ENCODE measurements around the gene MBNL2. TPM values are rescaled to one million over a fixed set of nuclear protein-coding genes. Genes with fewer than 3 reads are reported as not detected.
A peak's percentile ranks its signal among the peaks of the same experiment; 100 is the strongest.

The MBNL2 gene
- total and polyA plus RNA-seq, 5 donors from 2014 or later = 15.6 to 37.2 (median 17.6) TPM

DNA sequence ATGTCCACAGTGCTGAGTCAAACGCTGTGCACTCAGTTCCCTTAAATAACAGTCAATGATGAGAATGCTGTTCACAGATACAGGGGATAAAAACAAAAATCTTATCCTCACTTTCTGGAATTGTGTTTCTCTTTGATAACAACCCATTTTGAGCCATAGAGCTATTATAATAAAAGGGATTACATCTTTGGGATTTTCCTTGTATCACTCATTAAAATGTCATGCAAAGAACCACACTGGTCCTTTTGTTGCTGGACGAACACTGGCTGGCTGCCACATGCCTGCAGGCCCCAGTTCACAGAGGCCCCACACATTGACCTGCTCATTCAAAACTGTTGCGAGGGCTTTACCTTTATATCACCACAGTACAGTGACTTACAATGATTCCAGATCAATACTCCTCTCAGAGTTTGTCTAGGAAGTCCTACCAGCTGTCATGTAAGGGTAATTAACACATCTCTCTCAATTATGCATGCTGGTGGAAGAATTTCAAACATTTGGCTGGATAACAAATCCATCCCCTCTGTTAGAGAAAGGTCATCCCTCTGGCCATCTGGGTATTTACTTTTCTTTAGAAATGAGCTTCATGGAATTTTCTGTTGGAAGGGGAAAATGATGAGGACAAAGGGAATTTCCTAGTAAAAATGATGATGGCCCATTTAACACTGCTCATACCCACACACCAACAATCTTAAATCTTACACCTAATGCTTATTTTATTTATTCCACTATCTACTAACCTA lies 85.9 kb downstream of the MBNL2 start:
- Mint-ChIP-seq H3K36me3 (peaks cover 26% of the 10 kb centered on the region), H3K27me3 (no peaks in the 10 kb centered on the region), H3K4me3 (no peak overlapping the region), H3K27ac (no peak overlapping the region), H3K9me3 (peaks cover 0 to 2% (median 0%) of the 10 kb centered on the region in 7 donors), H3K4me1 (peaks cover 12 to 26% (median 20%) of the 10 kb centered on the region in 4 donors)
- DNase-seq (no peak), ATAC-seq (ENCODE audit: low read depth in 2 of 2) (no peak)
- no peaks in the 10 kb centered on the region for H3K9me3 ChIP-seq (ENCODE audit: control insufficient read depth in 2 of 2, low read length in 2 of 2)
- H3K4me1 ChIP-seq (ENCODE audit: control insufficient read depth, insufficient read depth, low read length, poor library complexity, severe bottlenecking) = no peaks in the 10 kb centered on the region
- no peaks in the 10 kb centered on the region for H3K36me3 ChIP-seq (ENCODE audit: control insufficient read depth, insufficient read depth, low read length)
- no peak overlapping the region for H3K27ac ChIP-seq (ENCODE audit: insufficient read depth, low read length, poor library complexity, severe bottlenecking)
- no peak overlapping the region for H3K4me3 ChIP-seq (ENCODE audit: low read depth, low read length)
- H3K27me3 ChIP-seq (ENCODE audit: control insufficient read depth, insufficient read depth, low read length) = no peaks in the 10 kb centered on the region

GRCh38 chr13:97308735-97309429 lies 86.7 kb downstream of the MBNL2 start:
- peaks cover 26% of the 10 kb centered on the region for H3K36me3 Mint-ChIP-seq
- peak overlapping the region in 1 of 4 donors; percentile 4 for H3K4me3 Mint-ChIP-seq
- H3K27me3 Mint-ChIP-seq = no peaks in the 10 kb centered on the region
- H3K27ac Mint-ChIP-seq = peak overlapping the region in 1 of 3 donors; percentile 3
- Histone ChIP-seq H3K9me3 (ENCODE audit: control insufficient read depth in 2 of 2, low read length in 2 of 2) (no peaks in the 10 kb centered on the region), H3K4me3 (ENCODE audit: low read depth, low read length) (no peak overlapping the region), H3K36me3 (ENCODE audit: control insufficient read depth, insufficient read depth, low read length) (no peaks in the 10 kb centered on the region), H3K4me1 (ENCODE audit: control insufficient read depth, insufficient read depth, low read length, poor library complexity, severe bottlenecking) (no peaks in the 10 kb centered on the region), H3K27ac (ENCODE audit: insufficient read depth, low read length, poor library complexity, severe bottlenecking) (no peak overlapping the region), H3K27me3 (ENCODE audit: control insufficient read depth, insufficient read depth, low read length) (no peaks in the 10 kb centered on the region)
- ATAC-seq (ENCODE audit: low read depth in 2 of 2) = no peak
- DNase-seq = no peak
- H3K9me3 Mint-ChIP-seq = peaks cover 0 to 2% (median 0%) of the 10 kb centered on the region in 7 donors
- peaks cover 12 to 27% (median 20%) of the 10 kb centered on the region in 4 donors for H3K4me1 Mint-ChIP-seq

DNA sequence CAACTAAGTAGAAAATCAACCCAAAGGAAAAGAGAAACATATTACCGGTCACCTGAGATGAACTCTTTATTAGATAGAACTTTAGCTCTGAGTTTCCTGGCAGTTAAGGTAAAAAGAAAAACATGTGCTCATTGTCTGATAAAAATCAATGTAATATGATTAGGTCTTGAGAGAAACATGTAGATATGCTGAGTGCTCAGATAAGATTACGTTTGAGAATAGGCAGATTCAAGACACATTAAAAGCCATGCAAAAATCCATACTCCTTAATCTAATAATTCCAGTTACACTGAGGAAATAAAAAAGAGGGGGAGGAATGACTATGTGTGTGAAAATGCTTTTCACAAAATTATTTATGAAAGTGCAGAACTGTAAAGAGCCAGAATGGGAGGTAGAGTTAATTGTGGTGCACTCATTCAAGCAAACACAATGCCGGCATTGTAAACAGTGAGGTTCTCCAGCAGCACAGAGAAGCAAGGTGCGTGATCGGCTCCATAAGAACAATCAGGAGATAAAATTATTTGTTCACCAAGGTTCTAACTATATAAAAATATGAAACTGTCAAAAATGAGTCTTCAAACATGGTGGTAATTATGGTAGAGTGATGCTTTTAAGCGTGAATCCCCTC lies 88.8 kb downstream of the MBNL2 start:
- Histone ChIP-seq H3K4me3 (ENCODE audit: low read depth, low read length) (no peak overlapping the region), H3K27ac (ENCODE audit: insufficient read depth, low read length, poor library complexity, severe bottlenecking) (no peak overlapping the region), H3K4me1 (ENCODE audit: control insufficient read depth, insufficient read depth, low read length, poor library complexity, severe bottlenecking) (no peaks in the 10 kb centered on the region), H3K36me3 (ENCODE audit: control insufficient read depth, insufficient read depth, low read length) (no peaks in the 10 kb centered on the region), H3K27me3 (ENCODE audit: control insufficient read depth, insufficient read depth, low read length) (no peaks in the 10 kb centered on the region), H3K9me3 (ENCODE audit: control insufficient read depth in 2 of 2, low read length in 2 of 2) (no peaks in the 10 kb centered on the region)
- H3K4me3 Mint-ChIP-seq = no peak overlapping the region
- peaks cover 0 to 2% (median 0%) of the 10 kb centered on the region in 7 donors for H3K9me3 Mint-ChIP-seq
- no peak overlapping the region for H3K27ac Mint-ChIP-seq
- no peaks in the 10 kb centered on the region for H3K27me3 Mint-ChIP-seq
- ATAC-seq (ENCODE audit: low read depth in 2 of 2) (no peak), DNase-seq (no peak)
- peaks cover 38% of the 10 kb centered on the region for H3K36me3 Mint-ChIP-seq
- H3K4me1 Mint-ChIP-seq = peaks cover 19 to 35% (median 27%) of the 10 kb centered on the region in 4 donors

- Mint-ChIP-seq H3K9me3 (peaks cover 0 to 3% (median 0%) of the 10 kb centered on the region in 7 donors), H3K36me3 (peaks cover 42% of the 10 kb centered on the region), H3K4me1 (peaks cover 19 to 38% (median 29%) of the 10 kb centered on the region in 4 donors), H3K27me3 (no peaks in the 10 kb centered on the region), H3K4me3 (no peak overlapping the region), H3K27ac (no peak overlapping the region)
- no peaks in the 10 kb centered on the region for H3K36me3 ChIP-seq (ENCODE audit: control insufficient read depth, insufficient read depth, low read length)
- DNase-seq = no peak
- no peaks in the 10 kb centered on the region for H3K27me3 ChIP-seq (ENCODE audit: control insufficient read depth, insufficient read depth, low read length)
- no peak for ATAC-seq (ENCODE audit: low read depth in 2 of 2)
- H3K27ac ChIP-seq (ENCODE audit: insufficient read depth, low read length, poor library complexity, severe bottlenecking) = no peak overlapping the region
- no peak overlapping the region for H3K4me3 ChIP-seq (ENCODE audit: low read depth, low read length)
- H3K9me3 ChIP-seq (ENCODE audit: control insufficient read depth in 2 of 2, low read length in 2 of 2) = no peaks in the 10 kb centered on the region
- H3K4me1 ChIP-seq (ENCODE audit: control insufficient read depth, insufficient read depth, low read length, poor library complexity, severe bottlenecking) = no peaks in the 10 kb centered on the region
Measured at GRCh38 chr13:97311956-97312355, 89.8 kb downstream of the MBNL2 start.

GRCh38 chr13:97313551-97314260 lies 91.6 kb downstream of the MBNL2 start:
- H3K4me1 Mint-ChIP-seq = peaks cover 19 to 40% (median 34%) of the 10 kb centered on the region in 4 donors

DNA sequence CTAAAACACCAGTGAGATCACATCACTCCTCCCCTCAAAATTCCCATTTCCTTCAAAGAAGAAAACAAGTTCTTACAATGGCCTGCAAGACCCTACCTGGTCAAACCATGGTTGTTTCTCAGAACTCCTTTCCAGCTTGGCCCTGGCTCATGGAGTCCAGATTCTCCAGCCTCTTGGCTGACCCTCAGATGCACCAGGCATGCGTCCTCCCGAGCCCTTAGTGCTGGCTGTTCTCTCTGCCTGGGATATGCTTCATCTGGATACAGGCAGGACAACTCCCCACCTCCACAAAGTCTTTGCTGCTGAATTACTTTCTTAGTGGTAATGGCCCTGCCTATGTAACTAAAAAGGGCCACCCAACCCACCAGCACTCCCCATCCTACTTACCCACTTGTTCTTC lies 94.3 kb downstream of the MBNL2 start:
- no peak overlapping the region for H3K4me3 ChIP-seq (ENCODE audit: low read depth, low read length)
- peaks cover 36% of the 10 kb centered on the region for H3K36me3 Mint-ChIP-seq
- no peak overlapping the region for H3K4me3 Mint-ChIP-seq
- no peaks in the 10 kb centered on the region for H3K36me3 ChIP-seq (ENCODE audit: control insufficient read depth, insufficient read depth, low read length)
- H3K27ac ChIP-seq (ENCODE audit: insufficient read depth, low read length, poor library complexity, severe bottlenecking) = no peak overlapping the region
- H3K27me3 ChIP-seq (ENCODE audit: control insufficient read depth, insufficient read depth, low read length) = no peaks in the 10 kb centered on the region
- H3K4me1 Mint-ChIP-seq = peaks cover 18 to 34% (median 29%) of the 10 kb centered on the region in 4 donors
- ATAC-seq (ENCODE audit: low read depth in 2 of 2) (no peak), DNase-seq (no peak)
- H3K9me3 Mint-ChIP-seq = peaks cover 0 to 3% (median 0%) of the 10 kb centered on the region in 7 donors
- H3K27ac Mint-ChIP-seq = peak overlapping the region in 1 of 3 donors; percentile 36
- no peaks in the 10 kb centered on the region for H3K27me3 Mint-ChIP-seq
- H3K9me3 ChIP-seq (ENCODE audit: control insufficient read depth in 2 of 2, low read length in 2 of 2) = no peaks in the 10 kb centered on the region
- no peaks in the 10 kb centered on the region for H3K4me1 ChIP-seq (ENCODE audit: control insufficient read depth, insufficient read depth, low read length, poor library complexity, severe bottlenecking)

More at GRCh38 chr13:97313551-97314260, 91.6 kb downstream of the MBNL2 start:
- H3K4me3 ChIP-seq (ENCODE audit: low read depth, low read length) = no peak overlapping the region
- Mint-ChIP-seq H3K4me3 (no peak overlapping the region), H3K27me3 (no peaks in the 10 kb centered on the region), H3K9me3 (peaks cover 0 to 3% (median 0%) of the 10 kb centered on the region in 7 donors), H3K36me3 (peaks cover 43% of the 10 kb centered on the region), H3K27ac (peak overlapping the region in 2 of 3 donors; percentile 11 to 47)
- no peak overlapping the region for H3K27ac ChIP-seq (ENCODE audit: insufficient read depth, low read length, poor library complexity, severe bottlenecking)
- no peak for ATAC-seq (ENCODE audit: low read depth in 2 of 2)
- H3K9me3 ChIP-seq (ENCODE audit: control insufficient read depth in 2 of 2, low read length in 2 of 2) = no peaks in the 10 kb centered on the region
- no peaks in the 10 kb centered on the region for H3K4me1 ChIP-seq (ENCODE audit: control insufficient read depth, insufficient read depth, low read length, poor library complexity, severe bottlenecking)
- DNase-seq = no peak
- H3K27me3 ChIP-seq (ENCODE audit: control insufficient read depth, insufficient read depth, low read length) = no peaks in the 10 kb centered on the region
- no peaks in the 10 kb centered on the region for H3K36me3 ChIP-seq (ENCODE audit: control insufficient read depth, insufficient read depth, low read length)

DNA sequence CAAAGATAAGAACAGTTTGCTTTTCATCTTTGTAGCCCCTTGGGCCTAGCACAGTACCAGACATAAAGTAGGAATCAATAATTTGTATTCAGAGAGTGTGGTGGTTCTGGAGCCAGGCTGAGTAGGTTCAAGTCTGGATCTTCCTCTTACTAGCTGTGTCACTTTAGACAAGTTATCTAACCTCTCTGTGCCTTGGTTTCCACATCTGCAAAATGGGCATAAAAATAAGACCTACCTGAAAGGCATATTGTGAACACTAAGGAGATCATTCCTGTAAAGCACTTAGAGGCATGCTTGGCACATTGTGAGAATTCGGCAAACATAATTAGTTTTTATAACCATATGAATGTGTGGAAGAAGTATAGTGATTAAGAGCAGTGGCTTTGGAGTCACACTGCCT lies 95.8 kb downstream of the MBNL2 start:
- no peaks in the 10 kb centered on the region for H3K36me3 ChIP-seq (ENCODE audit: control insufficient read depth, insufficient read depth, low read length)
- peaks cover 0 to 5% (median 0%) of the 10 kb centered on the region in 7 donors for H3K9me3 Mint-ChIP-seq
- H3K27me3 Mint-ChIP-seq = no peaks in the 10 kb centered on the region

More for the DNA sequence above, 95.8 kb downstream of the MBNL2 start:
- Histone ChIP-seq H3K4me1 (ENCODE audit: control insufficient read depth, insufficient read depth, low read length, poor library complexity, severe bottlenecking) (no peaks in the 10 kb centered on the region), H3K4me3 (ENCODE audit: low read depth, low read length) (no peak overlapping the region), H3K27me3 (ENCODE audit: control insufficient read depth, insufficient read depth, low read length) (no peaks in the 10 kb centered on the region), H3K27ac (ENCODE audit: insufficient read depth, low read length, poor library complexity, severe bottlenecking) (no peak overlapping the region), H3K9me3 (ENCODE audit: control insufficient read depth in 2 of 2, low read length in 2 of 2) (no peaks in the 10 kb centered on the region)
- no peak for ATAC-seq (ENCODE audit: low read depth in 2 of 2)
- H3K4me3 Mint-ChIP-seq = no peak overlapping the region
- peaks cover 30% of the 10 kb centered on the region for H3K36me3 Mint-ChIP-seq
- no peak for DNase-seq
- peaks cover 18 to 41% (median 32%) of the 10 kb centered on the region in 4 donors for H3K4me1 Mint-ChIP-seq
- no peak overlapping the region for H3K27ac Mint-ChIP-seq
